NCI-H524 treated with DMSO at 0.1 percent for 48 hours (cell line): ENCODE measurements around the gene SCO2.
"Not testable (repeated sequence)": the region's sequence is repeated elsewhere in the genome, so short reads cannot be mapped to it uniquely, and the experiment has no call there.

Experiments
- DNase-seq: peaks from one replicate; lab custom pipeline; 2025; lab: John Stamatoyannopoulos, UW

The SCO2 gene

GRCh38 chr22:50520184-50520583 lies 5.2 kb downstream of the SCO2 start:
- not testable (repeated sequence) for DNase-seq

GRCh38 chr22:50519151-50519550 lies 6.2 kb downstream of the SCO2 start:
- no peak for DNase-seq

- DNase-seq = no peak
These were observed 6.8 kb downstream of the SCO2 start for GRCh38 chr22:50518606-50519005.

DNA sequence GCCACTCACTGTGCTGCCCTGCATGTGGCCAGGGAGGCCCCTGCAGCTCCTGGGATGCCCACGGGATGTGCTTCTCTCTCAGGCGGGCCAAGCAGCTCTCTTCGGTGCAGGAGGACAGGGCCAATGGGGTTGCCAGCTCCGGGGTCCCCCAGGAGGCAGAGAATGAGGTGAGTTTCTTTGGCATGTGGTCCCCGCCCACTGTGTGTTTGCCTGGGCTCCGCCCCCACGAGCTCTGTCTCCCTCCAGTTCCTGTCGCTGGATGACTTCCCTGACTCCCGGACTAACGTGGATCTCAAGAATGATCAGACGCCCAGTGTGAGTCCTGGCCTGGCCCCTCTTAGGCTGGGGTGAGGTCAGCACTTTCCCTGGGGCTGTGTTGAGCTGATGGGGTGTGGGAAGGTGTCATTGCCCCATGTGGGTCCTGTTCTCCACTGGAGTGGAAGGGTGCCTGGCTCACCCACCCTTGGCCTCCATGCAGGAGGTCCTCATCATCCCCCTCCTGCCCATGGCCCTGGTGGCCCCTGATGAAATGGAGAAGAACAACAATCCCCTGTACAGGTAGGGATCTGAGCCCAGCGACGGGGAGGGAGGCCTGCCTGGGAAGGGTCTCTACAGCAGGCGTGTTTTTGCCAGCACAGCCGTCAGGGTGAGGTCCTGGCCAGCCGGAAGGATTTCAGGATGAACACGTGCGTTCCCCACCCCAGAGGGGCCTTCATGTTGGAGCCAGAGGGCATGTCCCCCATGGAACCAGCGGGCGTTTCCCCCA lies 7.7 kb downstream of the SCO2 start:
- no peak for DNase-seq

DNA sequence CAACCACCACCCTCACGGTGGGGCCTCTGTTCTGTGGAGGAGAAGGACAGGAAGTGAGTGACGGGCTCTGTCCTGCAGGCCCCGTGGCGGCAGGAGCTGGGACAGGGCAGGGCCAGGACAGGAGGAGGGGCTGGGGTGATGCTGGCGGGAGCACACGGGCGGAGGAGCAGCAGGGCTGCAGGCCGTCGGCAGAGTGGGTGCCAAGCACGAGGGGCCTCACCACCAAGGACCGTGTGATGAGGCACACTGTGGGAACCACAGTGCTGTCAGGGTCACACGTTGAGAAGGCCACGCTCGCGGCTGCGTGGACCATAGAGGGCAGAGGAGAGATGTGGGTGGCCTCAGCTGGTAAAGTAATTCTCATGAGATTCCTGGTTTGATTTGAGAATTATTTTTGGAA lies 8.5 kb downstream of the SCO2 start:
- no peak for DNase-seq

DNA sequence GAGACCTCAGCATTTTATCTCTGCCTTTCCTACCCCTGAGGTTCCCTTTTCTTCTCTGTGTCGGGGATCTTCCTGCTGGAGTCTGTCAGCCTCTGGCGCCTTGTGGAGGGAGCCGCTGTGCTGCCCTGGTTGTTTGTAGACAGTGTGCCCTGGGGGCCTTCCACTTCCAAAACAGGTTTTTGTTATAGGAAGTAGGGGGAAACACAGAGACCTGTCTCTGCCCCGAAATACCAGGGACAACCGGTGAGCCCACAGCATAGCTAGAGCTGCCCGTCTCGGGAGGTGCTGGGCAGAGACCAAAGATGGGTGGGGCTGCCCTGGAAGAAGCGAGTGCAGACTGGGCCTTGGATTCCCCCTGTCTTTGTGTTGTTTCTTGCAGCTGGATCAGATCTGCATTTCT lies 9.3 kb downstream of the SCO2 start:
- no peak for DNase-seq

- no peak for DNase-seq
These were observed 12.2 kb downstream of the SCO2 start for GRCh38 chr22:50513175-50513574.

- DNase-seq = no peak
These were observed 16.5 kb downstream of the SCO2 start for GRCh38 chr22:50508897-50509296.

DNA sequence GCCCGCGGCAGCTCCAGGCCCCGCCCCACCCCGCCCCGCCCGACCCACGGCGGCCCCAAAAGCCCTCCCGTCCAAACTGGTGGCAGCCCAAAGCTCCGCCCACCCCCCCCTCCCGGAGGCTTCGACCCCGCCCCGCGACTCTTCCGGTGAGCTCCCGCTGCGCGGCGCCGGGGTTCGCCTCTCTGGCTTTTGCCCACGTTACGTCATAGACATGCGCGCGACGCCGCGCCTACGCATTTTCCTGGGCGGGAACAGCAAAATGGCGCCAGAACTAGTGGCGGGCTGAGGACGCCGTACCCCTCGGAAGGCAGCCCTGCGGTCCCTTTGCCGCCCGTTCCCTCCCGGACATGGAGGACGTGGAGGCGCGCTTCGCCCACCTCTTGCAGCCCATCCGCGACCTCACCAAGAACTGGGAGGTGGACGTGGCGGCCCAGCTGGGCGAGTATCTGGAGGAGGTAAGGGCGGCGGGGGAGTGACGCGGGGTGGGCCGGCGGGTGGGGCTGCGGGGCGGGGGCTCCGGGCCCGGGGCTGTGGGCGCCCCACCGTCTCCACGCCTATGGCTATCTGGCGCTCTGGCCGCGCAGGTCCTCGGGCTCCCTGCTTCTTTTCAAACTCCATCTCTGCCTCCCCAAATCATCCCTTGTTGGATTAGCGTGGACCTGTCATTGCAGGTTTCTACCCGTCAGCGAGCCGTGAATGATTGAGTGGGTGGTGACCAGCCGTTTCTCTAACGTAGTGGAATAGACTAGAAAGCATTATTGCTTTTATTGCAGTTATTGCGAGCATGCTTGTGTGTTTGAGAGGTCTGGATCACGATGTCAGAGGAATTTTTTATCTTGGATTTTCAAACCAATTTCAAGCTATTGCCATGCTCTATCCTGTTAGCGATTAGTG lies 17.2 kb downstream of the SCO2 start, which contains the start of gene NCAPH2:
NCAPH2 (plus strand) TSS at position 234 of the 894 bp plus-strand sequence; CDS start at position 348, 114 bp downstream.
- DNase-seq = peak; percentile 72

GRCh38 chr22:50507421-50507990 lies 17.9 kb downstream of the SCO2 start, which contains the start of gene LMF2:
LMF2 (minus strand) TSS chr22:50507702; CDS start chr22:50507675, 27 bp downstream.
- no peak for DNase-seq

DNA sequence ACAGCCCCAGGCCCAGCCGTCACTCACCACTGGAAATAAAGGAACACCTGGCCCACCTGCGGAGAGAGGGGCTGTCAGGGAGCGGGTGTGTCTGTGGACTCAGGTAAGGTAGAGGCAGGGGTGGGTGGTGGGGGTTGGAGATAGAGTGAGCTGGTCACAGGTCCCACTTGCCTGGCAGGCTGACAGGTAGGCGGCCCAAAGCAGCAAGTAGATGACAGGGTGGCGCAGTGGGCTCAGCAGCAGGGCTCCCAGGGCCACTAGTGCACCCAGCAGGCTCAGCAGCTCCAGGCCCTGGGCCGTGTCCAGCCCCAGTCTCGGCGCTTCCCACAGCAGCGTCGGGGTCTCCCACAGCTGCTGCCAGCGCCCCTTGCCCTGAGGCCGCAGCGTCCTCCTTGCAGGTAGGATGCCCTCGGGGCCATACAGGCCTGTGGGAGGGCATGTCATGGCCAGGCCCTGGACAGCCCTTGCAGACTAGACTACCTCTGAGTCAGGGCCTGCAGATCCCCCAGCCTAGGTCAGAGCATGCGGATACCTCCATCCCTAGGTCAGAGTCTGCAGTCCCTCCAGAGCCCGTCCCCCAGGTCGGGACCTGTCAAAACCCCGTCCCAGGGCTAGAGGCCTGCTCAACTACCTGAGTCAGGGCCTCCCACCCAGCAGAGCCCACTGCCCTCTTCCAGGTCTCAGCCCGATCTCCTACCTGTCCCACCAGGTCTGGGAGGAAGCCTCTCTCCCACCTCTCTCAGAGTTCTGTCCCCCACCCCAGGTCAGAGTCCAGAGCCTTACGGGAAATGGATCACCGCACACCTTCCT lies 18.6 kb downstream of the SCO2 start:
- no peak for DNase-seq

DNA sequence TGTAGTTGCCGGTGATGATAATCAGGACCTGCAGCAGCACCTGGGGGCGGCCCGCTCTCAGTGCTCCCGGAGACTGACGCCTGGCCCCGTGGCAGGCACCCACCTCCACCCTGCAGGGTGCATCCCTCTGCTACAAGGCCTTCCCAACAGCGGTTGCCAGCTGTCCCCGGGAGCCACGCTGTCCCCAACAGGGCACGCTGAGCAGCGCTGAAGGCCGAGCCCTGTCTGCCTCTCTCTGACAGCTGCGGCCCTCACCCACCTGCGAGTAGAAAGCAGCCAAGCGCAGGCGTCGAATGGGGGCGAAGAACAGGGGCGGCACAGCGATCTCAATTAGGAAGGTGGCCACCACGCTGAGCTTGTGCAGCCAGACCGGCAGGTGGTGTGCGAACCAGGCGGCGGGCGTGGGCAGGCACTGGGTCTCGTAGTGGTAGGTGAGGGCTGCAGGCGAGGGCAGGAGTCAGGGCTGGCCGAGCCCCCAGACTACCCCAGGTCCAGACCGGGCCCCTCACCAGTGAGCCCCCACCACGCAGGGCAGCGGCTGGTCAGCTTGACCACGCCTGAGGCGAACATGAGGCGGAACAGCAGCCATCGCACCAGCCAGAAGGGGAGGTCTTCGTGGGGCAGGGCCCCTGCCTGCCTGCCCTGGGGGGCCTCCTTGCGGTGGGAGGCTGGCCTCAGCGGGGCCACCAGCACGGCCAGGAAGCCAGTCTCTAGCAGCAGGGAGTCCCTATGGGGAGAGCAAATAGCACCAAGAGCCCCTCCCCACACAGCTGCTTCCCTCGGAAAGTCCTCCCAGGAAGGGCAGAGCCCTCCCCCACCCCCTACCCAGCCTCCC lies 19.4 kb downstream of the SCO2 start:
- no peak for DNase-seq

- no peak for DNase-seq
These were observed 20.1 kb downstream of the SCO2 start for GRCh38 chr22:50505276-50505775.

DNA sequence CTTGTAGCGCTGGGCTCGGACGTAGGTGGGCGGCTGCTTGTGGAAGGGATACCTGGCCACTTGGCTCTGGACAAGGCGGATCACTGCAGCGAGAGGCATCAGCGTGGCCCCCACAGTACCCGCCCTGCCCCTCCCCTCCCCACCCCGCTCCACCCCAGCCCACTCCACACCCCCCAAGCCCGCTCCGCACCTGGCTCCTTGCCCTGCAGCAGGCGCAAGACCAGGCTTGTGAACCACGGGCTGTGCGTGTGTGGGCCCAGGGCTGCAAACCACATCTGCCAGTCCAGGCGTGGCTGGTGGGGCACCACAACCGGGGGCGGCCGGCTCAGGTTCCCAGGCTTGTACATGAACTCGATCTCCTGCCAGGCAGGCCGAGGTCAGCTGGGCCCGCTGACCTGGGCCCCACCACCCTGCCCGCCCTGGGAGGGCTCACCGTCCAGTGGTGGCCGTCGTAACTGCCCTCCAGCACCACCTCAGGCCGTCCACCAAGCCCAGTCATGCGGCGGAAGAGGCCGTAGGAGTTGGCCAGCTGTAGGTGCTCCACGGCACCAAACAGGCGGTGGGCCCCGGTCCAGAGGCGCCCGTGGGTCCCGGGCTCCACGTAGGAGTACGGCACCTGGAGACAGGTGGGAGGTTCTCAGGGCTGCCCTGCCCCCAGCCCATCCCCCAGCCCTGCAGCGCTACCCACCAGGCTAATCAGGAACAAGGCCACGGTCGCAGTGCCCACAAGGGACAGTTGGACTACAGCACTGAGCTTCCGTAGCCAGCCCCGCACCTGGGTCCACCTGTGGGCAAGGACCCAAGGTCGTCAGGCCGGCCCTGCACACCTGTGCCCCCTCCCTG lies 20.8 kb downstream of the SCO2 start:
- no peak for DNase-seq

GRCh38 chr22:50503475-50504145 lies 21.8 kb downstream of the SCO2 start:
- DNase-seq = no peak

GRCh38 chr22:50502628-50503474 lies 22.5 kb downstream of the SCO2 start:
- no peak for DNase-seq

GRCh38 chr22:50502096-50502495 lies 23.3 kb downstream of the SCO2 start:
- no peak for DNase-seq

GRCh38 chr22:50500452-50500851 lies 24.9 kb downstream of the SCO2 start:
- no peak for DNase-seq
